GM21737 (cell line): ENCODE measurements around the gene ULBP2.
"Not testable (repeated sequence)": the region's sequence is repeated elsewhere in the genome, so short reads cannot be mapped to it uniquely, and the experiment has no call there.

Experiments
- ATAC-seq: cut with Tn5 transposase; IDR thresholded peaks from one replicate; pipeline ENCODE4 v1.9.1; 2021; ENCODE audit warnings: mild to moderate bottlenecking, moderate library complexity; ENCODE audit not compliant: unreplicated experiment

The ULBP2 gene

DNA sequence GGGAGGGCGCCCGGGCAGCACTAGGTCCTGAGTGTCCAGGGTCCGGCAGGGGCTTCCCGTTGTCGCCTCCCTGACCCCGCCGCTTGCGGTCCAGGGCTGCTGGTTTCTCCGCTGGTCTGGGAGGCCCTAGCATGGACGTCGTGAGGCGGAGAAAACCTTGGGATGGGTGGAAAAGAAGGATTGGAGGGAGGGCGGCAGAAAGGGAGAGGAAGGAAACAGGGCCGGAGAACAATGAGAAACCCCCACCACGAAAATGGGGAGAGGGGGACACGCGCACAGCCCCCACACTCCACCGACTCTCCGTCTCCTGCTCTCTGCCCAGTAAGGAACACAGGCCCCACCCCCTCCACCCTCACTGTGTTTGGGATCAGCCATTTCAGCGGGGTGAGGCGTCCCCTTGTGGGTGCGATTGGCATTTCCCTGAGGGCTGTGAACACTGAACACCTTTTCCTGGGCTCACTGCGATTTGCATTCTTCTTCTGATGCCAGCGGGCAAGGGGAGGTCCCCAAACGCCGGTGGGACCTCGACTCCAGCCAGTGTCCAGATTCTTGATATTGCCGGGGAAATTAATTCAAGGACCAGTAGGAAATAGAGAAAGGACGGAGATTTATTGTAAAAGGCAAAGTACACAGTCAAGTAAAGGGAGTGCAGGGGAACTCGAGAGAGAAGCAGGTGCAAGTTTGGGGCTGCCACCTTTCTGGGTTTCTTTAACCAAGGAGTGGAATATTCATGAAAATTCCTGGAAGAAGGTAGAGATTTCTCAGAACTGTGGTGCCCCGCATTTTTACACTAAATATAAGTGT, 15.6 kb upstream of the ULBP2 start:
- ATAC-seq = no peak

DNA sequence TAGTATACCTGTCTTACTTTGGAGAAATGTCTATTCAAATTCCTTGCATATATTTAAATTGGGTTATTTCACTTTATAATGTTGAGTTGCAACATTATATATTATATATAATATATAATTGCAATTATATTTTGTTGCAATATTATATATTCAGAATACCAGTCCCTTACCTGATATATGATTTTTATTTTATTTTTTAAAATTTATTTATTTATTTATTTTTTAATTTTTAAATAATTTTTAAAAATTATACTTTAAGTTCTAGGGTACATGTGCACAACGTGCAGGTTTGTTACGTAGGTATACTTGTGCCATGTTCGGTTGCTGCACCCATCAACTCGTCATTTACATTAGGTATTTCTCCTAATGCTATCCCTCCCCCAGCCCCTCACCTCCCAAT, 14.8 kb upstream of the ULBP2 start:
- ATAC-seq = not testable (repeated sequence)

DNA sequence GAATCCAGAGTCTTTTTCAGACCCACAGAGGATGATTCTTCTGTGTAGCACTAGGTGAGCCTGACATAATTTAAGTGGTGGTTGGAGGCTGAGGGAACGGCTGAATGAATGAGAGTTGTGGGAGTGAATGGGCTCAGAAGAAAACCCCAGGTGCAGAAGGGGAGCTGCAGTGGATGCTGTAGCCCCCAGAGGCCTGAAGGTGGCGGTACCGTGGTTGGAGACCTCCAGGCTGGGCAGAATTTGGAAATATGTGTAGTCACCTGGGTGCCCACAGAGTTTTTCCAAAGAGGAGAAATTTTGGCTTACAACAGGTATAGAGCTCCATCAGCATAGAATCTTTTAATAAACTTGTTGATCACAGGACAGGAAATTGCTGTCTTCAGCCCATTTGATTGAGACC, 12.4 kb upstream of the ULBP2 start:
- ATAC-seq = no peak

DNA sequence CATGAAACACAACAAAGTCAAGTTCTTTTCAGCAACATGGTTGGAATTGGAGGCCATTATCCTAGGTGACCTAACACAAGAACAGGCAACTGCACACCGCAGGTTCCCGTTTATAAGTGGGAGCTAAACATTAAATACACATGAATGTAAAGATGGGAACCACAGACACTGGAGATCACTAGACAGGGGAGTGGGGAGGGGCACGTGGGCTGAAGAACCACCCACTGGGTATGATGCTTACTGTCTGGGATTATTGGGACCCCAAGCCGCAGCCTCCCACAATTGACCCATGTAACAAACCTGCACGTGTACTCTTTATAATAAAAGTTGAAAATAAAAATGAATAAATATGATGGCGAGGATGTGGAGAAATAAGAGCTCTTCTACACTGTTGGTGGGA, 10.3 kb upstream of the ULBP2 start:
- ATAC-seq = no peak

DNA sequence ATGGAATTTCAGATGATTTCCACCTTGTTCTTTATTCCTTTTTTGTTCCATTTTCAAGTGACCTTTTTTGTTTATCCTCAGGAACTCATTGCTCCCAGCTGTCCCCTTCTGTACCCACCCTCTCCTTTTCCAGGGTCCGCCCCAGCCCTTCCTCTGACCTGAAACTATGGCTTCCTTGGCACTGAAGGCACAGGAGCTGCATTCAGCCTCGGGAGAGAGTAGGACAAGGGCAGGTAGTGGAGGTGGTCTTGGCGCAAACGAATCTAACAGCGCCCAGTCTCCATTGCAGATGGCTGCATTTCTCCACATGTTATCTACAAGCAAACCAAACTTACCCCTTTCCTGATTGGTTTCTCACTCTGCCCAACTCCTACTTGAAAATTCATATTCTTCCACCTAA, 8.8 kb upstream of the ULBP2 start:
- no peak for ATAC-seq

DNA sequence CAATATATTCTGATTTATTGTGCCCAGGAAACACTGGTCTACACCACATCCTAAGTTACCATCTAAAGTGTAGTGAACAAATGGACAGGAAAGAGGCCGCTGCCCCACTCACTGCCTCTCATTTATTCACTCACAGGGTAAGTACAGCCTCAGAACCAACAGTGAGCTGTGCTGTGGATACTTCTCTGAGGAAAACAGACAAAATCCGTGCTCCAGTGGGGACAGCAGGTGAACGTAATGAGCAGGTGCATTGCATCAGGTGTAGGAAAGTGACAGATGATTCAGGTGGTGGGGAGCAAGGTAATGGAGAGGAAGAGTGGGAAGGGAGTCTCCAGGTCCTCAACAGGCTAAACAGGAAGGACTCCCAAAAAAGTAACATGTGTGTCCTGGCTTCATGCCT, 8.4 kb upstream of the ULBP2 start:
- ATAC-seq = no peak

DNA sequence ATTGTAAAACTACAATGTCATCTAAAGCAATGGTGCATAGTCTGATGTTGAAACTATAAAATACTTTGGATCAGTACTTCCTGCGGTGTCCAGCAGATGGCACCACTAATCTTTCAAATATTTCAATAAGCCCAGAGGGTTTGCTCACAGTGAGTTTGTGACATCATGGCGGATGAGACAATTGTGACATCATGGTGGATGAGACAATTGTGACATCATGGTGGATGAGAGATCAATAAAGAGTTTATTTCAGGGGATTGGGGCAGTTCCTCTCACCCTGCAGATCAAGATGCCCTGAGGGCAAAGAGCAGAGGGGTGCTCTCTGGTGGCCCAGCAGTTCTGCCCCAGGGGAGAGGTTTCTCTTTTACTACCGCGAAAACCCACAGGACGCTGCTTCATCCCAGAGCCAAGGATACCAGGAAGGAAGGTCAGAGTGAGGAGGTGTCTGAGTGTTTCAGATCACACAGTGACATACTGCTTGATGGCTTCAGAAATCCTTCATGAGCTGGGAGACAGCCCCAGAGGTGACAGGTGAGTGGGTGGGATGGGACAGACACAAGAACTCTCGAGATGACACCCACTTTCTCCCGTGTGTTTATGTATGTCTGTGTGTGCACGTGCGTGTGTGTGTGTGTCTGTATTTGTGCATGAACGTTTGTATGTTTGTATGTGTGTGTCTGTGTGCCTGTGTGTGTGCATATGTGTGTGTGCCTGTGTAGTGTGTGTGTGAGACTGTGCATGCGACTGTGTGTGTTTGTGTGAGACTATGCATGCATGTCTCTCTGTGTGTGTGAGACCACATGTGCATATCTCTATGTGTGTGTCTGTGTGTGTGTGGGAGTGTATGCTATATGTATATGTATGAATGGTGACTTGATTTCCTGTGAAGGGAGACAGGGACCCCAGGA, 7.3 kb upstream of the ULBP2 start:
- no peak for ATAC-seq

DNA sequence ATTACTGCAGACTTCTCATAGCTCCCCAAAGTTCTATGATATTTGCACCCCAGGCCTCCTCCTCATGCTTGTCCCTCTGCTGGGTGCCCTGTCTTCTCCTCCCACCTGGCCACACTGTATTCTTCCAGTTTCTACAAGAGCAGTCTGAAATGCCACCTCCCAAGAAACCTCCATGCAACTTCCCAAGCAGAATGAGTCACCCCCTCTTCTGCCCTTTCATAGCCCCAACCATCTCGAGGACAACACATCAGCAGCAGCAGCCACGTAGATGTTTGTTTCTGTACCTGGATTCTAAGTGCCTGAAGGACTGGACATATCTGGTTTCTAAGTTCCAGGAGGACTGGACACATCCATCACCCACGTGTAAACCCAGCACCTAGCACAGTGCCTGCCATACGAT, 6.6 kb upstream of the ULBP2 start:
- no peak for ATAC-seq

DNA sequence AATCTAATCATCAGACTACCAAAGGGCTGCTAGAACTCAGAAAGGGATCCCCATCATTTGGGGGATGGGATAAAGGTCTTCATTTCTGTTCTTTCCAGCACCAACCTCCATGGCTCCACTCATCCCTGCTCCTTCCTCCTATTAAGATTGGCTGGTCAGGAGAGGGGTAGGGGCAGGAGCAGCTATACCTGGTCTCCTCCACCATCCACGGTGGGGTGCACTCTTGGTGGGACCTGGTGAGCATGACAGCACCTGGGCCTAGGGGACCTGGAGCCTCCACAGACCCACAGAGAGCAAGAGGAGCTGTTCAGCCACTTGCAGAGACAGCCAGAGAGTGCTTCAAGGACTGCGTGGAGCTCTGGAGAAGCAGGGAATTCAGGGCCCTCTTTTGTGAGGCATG, 6.1 kb upstream of the ULBP2 start:
- no peak for ATAC-seq

DNA sequence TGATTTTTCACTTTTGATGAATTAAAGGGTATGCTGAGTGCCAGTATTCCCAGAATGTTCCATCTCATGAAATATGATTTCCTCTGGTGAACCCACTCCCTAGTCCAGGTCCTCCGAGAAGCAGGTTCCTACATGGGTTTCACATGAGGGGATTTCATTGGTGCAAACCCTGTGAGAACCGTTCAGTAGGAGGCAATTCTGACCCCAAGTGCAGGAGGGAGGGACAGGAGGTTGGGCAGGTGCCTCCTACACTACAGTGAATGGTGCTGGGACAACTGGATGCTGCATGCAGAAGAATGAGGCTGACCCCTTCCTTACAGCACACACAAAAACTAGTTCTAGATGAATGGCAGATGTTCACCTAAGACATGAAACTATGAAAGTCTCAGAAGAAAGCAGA, 5.1 kb upstream of the ULBP2 start:
- no peak for ATAC-seq

DNA sequence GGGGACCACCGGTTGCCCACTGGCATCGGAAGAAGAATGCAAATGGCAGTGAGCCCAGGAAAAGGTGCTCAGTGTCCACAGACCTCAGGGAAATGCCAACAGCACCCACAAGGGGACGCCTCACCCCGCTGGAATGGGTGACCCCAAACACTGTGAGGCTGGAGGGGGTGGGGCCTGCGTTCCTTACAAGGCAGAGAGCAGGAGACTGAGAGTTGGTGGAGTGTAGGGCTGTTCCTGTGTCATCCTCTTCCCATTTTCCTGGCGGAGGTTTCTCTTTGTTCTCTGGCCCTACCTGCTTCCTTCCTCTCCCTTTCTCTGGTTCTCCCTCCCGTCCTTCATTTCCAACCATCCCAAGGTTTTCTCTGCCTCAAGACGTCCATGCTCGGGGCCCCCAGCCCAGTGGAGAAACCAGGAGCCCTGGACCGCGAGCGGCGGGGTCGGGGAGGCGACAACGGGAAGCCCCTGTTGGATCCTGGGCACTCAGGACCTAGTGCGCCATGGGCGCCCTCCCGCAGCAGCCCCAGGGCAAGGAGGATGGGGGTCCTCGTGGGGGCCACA, 3.7 kb upstream of the ULBP2 start:
- ATAC-seq = not testable (repeated sequence)

DNA sequence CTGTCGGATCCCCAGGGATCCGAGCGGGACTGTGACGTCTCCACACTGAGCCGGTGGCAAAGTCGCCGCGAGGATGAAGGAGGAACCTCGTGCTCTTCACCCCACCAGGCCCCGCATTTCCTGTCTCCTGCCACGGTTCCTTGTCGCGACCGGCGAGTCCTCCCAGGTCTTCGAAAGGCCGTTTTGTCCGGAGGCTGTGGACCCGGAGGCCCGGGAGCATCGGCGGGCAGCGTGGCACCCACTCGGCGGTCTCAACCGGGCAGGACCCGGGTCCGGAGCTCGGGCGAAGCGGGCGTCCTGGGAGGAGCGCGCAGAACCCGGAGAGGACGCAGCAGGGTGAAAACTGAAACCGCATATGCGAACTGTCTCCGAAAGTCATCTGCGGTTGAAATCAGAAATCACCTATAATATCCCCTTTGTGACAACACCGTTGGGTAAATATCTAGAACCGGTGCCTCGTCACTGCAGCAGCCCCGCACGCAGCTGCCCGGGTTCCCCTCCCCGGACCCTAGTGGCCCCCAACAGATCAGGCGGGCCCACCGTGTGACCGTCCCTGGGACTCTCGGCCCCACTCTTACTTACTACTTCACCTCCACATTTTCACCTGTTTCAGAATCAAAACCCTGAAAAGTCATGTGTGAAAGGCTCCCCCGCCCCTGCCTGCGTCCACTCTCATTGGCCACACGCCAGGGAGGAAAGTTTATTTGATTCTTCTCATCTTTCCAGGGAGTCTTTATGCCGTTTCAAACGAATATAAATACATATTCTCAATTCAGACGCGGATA, 3.1 kb upstream of the ULBP2 start:
- ATAC-seq = peak; percentile 65

DNA sequence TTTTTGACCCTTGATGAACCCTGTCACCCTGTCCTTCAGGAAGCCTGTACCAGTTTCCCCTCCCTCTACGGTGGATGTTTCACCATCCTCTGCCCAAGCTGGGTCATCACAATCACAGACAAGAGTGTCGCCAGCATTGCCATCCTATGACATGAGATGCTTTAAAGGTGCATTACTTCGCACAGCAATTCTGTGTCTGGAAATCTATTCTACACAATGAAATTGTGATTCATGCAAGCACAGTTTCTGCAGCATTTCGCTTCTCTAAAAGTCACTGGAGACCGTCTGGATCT, 2.5 kb upstream of the ULBP2 start:
- ATAC-seq = no peak

DNA sequence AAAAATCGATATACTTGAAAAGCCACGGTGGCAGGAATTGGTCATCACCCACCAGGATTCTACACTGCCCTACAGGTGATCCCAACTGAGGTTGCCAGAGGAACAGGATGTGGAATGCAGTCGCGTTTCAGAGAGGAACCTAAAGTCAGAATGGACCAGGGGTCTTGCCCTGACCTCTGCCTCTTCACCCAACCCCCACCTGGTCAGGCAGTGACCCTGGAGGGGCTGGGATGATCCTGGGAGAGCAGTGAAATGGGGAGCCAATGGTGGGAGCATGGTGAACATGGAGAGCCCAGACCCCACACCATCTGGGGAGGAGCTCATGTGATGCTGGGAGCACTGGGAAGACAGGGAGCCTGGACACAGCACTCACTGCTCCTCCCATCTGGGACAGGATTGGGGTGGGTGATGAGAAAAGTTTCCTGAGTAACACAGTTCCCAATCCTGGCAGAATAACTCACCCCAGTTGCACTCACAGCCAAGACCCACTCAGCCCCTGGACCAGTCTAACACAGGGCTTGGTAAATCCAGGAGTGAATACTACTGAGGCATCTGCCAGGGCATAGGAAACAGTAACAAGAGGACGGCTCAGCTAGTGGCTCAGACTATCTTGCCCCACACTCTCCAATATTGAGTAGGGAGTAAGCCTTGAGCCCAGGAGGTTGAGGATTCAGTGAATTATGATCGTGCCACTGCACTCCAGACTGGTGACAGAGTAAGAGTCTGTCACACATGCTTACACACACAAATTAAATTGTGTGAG, 1.7 kb upstream of the ULBP2 start:
- no peak for ATAC-seq

DNA sequence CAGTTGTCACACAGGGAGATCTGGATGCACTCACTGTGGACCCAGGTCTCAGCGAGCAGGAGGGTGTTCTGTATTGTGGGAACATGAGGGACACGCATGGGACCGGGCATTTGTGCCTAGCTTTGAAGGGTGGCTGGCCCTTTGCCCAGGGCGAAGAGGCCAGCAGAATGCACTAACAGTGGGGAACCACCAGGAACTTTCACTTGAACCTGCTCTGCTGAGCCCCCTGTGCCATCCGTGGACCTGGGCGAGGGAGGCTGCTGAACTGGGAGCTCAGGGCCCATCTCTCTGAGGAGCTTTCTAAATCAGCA, 1.2 kb upstream of the ULBP2 start:
- no peak for ATAC-seq

DNA sequence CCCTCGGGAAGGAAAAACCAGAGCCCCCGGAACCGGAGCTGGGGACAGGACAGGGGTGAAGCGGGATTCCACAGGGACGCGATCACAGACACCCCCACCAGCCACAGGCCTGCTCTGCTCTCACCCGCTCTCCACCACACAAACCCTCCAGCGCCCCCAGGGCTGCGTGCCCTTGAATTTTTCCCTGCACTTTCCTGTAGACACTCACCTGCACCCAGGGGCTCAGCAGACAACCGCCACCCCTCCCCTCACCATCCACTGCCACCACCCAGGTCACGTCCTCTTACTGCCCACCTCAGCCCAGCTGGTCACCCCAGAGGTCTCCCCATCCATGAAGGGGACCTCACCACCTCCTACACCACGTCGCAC, 631 bp downstream of the ULBP2 start:
- ATAC-seq = no peak

DNA sequence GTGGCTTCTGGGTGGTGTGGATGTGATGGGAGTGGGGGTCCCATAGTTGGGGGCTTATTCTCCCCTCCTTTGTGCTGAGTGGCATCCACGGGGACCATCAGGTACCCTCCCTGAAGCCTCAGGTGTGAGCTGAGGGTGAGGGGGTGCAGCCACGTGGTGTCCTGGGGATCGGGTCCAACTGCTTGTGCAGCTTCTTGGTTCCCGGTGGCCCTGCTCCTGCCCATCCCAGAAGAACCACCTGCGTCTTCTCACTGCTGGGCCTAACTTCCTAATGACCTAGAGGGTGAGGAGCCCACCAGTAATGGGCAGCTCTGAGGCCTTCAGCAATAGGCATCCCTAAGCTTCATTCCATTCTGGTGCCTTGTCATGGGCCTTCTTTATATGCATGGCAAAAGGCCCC, 1.5 kb downstream of the ULBP2 start:
- ATAC-seq = not testable (repeated sequence)

DNA sequence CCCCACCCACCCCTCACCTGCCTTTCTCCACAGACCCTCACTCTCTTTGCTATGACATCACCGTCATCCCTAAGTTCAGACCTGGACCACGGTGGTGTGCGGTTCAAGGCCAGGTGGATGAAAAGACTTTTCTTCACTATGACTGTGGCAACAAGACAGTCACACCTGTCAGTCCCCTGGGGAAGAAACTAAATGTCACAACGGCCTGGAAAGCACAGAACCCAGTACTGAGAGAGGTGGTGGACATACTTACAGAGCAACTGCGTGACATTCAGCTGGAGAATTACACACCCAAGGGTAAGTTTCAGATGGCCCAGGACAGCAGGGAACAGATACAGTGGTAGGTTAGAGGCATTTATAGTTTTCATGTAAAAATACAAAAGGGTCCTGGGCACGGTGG, 3.5 kb downstream of the ULBP2 start:
- not testable (repeated sequence) for ATAC-seq

DNA sequence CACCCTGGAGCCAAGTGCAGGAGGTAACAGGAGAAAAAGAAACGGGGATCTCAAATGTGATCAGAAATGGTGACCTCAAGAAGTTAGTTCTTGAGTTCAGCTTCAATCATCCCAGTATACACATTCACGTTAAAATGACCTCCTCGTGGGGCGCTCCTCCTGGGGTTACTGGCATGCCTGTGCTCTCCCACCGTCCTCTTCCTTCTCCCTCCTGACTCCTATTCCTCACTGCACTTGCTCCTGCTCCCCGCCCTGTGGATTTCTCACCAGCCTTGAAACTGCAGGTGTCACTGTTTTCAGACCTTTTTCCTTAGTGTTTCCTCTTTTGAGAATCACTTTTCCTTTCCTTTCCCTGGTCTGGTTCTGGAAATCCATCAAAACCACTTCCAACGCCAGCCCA, 4.8 kb downstream of the ULBP2 start:
- ATAC-seq = not testable (repeated sequence)

DNA sequence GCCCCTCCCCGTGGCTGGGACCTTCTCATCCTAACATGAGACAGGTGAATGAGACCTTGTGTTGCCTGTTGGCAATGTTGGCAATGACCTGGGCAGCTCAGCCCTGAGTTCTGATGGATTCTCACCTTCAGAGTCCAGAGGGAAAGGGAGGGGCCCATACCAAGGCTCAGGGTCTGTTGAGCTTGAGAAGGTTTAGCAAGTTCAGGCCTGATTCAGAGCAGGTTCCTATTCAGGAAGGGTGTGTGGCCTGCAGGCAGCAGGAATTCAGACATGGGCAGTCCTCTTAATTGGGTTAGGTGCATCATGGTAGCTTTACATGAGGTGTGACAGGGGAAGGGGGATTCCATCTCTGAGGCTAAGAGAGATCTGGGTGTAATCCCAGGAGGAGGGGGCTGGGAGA, 5.7 kb downstream of the ULBP2 start:
- ATAC-seq = not testable (repeated sequence)

DNA sequence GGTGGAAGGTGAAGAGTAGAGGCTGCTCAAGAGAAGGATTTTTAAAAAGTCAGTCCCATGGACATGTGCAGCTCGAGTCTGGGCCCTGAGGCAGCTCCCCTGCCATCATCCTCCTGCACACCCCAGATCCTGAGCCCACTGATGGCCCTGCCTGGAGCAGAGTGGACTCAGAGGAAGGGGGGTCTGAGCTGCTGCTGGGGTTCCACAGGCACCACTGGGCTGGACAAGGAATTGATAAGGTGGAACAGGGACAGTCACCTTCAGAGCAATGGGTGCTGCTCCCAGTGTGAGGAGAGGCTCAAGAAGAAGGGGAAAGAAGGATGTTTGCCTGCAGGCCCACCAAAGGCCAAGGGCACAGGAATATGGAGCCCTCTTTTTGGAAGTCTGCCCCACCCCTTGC, 6.2 kb downstream of the ULBP2 start:
- ATAC-seq = no peak
